Measurements from ENCODE around the gene CCDC91.

CCDC91 gene

GRCh38 chr12:28190321-28191050 lies at the start of gene CCDC91:
TSS of gene CCDC91 (plus strand) at chr12:28190456. CDS start at chr12:28257216, 66,760 bp downstream.
- DNase-seq: peak; percentile 65

- no peak for DNase-seq
Measured at GRCh38 chr12:28144059-28144458, 46.2 kb upstream of the CCDC91 start.

- no peak for DNase-seq
Measured at GRCh38 chr12:28144532-28144931, 45.7 kb upstream of the CCDC91 start.

DNA sequence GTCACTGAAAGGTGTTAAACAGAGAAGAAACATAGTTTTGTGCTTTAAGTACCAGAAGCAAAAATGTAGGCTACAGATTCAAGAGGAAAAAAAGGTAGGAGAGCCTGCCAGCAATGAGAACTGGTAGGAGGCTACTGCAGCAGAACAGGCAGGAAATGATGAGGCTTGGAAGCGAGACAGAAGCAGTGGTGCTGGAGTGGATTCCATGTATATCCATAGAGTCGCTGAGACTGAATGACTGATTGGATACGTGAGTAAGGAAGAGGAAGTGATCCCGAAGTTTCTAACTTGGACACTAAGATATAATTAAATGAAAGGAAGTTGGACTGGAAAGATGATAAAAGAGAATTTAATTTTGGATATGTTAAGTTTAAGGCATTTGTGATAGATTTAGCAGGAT lies 45.0 kb upstream of the CCDC91 start:
- DNase-seq: no peak

DNA sequence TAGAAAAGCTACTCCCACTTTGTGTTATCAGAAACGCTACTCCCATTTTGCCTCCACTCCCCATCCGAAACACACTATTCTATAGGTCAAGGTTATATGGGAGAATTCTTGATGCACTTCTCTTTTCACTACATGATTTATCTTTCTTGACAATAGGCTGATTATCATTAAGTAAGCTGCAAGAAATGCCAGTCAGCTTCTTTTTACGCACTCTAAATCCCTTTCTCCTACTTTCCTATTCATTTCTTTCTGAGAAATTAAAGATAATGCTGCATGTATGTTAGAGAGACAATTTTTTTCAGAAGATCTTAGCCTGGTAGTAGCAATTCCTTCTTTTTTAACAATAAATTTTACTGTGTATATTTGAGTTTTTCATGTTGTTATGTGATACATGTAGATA lies 41.0 kb upstream of the CCDC91 start:
- DNase-seq: no peak

GRCh38 chr12:28156362-28156761 lies 33.9 kb upstream of the CCDC91 start:
- no peak for DNase-seq

GRCh38 chr12:28156804-28157203 lies 33.5 kb upstream of the CCDC91 start:
- DNase-seq: no peak

GRCh38 chr12:28158353-28158752 lies 31.9 kb upstream of the CCDC91 start:
- no peak for DNase-seq

DNA sequence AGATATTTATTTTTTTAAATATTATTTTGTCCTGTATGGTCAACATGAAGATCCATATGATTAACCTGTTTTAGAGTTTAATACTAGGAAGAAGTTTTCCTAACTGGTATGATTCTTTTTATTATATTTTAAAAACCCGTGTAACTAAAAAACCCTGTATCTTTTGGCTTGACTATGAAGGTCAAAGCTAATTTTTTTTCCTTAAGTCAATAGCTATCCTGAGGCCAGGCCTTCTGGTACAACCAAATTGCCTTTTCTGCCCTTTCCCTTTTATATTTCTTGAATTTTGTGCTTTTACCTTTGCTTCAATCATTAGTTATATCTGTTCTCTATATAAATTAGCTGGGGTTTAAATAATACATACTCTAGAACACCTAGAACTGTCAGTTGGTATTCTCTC lies 30.6 kb upstream of the CCDC91 start:
- DNase-seq: no peak

- DNase-seq: no peak
Measured at GRCh38 chr12:28161697-28162096, 28.6 kb upstream of the CCDC91 start.

DNA sequence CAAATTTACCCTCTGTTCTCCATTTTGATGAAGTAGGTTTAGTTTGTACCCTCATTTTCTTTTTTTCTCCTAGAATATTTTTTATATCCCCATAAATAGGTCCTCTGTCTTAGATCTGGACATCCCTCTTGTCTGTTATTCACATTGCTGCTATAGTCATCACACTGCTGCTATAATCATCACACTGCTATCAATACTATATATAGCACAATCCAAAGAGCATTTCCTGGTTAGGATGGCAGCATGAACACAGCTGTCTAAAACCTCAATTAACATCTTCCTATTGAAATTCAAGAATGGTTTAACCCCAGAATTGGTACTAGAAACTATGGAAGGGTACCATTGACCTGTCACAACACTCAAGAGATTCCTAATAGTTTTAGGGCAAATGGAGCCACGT lies 27.6 kb upstream of the CCDC91 start:
- DNase-seq: no peak

- no peak for DNase-seq
Measured at GRCh38 chr12:28164644-28165275, 25.5 kb upstream of the CCDC91 start.

DNA sequence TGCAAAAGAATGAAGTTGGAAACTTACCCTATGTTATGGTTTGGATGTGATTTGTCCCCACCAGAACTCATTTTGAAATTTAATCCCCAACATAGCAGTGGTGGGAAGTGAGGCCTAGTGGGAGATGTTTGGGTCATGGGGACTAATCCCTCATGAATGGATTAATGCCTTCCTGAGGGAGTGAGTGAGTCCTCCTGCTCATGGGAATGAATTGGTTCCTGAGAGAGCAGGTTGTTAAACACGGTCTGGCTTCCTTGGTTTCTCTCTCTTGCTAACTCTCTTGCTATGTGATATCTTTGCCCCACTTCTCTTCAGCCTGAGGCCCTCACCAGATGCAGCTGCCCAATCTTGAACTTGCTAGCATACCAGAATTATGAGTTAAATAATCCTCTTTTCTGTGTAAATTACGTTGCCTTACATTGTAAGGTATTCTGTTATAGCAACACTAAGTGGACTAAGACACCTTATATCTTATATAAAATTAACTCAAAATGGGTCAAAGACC lies 22.2 kb upstream of the CCDC91 start:
- DNase-seq: no peak

GRCh38 chr12:28171356-28172060 lies 18.7 kb upstream of the CCDC91 start:
- no peak for DNase-seq

- no peak for DNase-seq
Measured at GRCh38 chr12:28172434-28173030, 17.7 kb upstream of the CCDC91 start.

GRCh38 chr12:28173440-28173839 lies 16.8 kb upstream of the CCDC91 start:
- DNase-seq: no peak

DNA sequence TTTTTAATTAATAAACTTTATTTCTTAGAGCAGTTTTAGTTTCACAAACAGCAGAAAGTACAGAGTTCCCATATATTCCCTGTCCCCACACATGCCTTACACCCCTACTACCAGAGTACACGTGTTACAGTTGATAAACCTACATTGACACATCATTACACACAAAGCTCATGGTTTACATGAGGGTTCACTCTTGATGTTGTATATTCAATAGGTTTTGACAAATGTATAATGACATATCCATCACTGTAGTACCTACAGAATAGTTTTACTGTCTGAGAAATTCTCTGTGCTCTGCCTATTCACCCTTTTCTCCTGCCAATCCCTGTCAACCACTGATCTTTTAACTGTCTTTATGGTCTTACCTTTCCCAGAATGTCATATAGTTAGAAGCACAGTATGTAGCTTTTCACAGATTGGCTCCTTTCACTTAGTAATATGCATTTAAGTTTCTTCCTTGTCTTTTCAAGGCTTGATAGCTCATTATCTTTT lies 15.1 kb upstream of the CCDC91 start:
- DNase-seq: no peak

DNA sequence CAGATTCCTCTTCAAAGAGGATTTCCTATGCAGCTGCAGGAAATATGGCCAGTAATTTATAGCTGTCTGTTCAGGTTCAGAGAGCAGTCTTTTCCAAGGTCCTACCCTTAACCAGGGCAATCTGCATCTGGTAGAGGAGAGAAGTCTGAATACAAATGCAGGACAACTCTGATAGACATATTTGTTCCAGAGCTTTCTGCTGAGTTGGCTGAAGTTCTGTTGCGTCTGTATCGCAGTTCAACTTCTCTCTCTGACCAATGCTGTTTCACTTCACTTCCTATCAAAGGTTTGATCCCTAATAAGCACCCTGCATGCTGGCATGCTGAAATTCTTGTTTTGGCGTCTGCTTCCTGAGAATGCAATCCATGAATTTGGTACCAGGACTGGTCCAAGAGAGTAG lies 14.0 kb upstream of the CCDC91 start:
- no peak for DNase-seq

- no peak for DNase-seq
Measured at GRCh38 chr12:28177461-28177860, 12.8 kb upstream of the CCDC91 start.

- no peak for DNase-seq
Measured at GRCh38 chr12:28177905-28178304, 12.4 kb upstream of the CCDC91 start.

GRCh38 chr12:28178775-28179174 lies 11.5 kb upstream of the CCDC91 start:
- no peak for DNase-seq

DNA sequence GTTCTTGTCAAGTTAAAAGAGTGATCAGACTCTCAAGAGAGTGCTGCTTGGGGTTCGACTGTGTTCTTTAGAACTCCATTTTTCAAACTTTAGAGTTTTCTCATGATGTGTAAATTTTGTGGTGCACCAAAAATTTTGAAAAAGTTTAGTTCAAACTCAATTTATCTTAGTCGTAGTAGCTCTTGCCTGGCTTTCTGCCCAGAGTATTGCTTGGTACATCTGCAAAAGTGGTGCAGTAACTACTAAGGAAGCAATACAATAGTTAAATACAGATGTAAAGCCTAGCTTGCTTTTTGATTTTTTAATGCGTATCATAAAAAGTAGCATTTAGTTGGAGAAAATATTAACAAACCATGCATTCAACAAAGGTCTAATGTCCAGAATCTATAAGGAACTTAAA lies 9.5 kb upstream of the CCDC91 start:
- no peak for DNase-seq

GRCh38 chr12:28184375-28184774 lies 5.9 kb upstream of the CCDC91 start:
- DNase-seq: no peak

Data from GDM1 (cell line).